ENCODE results near the gene MYO1B. TPM values are rescaled to one million over a fixed set of nuclear protein-coding genes. Genes with fewer than 3 reads are reported as not detected.

MYO1B gene
- total and polyA plus RNA-seq, 2 of the 8 experiments (the other 6 are each of a cell fraction or from before 2014, with no cell fraction given), result 15.5 to 61.2 TPM

DNA sequence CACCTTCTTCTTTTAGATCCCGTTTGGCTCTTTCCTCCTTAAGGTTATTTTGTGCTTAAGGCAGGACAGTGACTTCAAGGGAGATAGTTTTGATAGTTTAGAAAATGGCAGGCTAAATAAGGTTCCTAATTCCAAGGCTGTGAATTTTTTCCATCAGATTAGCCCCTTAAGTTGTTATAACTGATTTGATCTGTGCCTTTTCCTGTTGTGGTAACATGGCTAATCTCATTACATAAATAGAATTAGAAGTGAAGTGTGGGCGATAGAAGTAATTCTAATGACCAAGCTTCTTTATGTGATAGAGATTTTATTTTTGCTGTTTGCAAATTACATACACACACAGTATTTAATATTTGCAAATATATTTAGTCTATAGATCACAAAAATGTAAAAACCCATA is 102.0 kb downstream of the MYO1B start (continued):
- no peak for TF ChIP-seq EP300 (IDR thresholded peaks at IDR 0.05; ENCODE audit: borderline replicate concordance in 1 of 2, low read depth in 2 of 2, low read length in 2 of 2)
- no peak for TF ChIP-seq NANOG (IDR thresholded peaks at IDR 0.05; ENCODE audit: insufficient read depth, low read depth, low read length, poor library complexity, severe bottlenecking)

All from H1 (cell line).